Measurements from ENCODE around the gene SEMA4C. TPM values are rescaled to one million over a fixed set of nuclear protein-coding genes. Genes with fewer than 3 reads are reported as not detected.

The SEMA4C gene
- polyA plus RNA-seq, 1 of the 3 experiments (the other 2 are of a cell fraction), result 34.8 TPM

- 71% methylated on average over 22 of the region's 22 CpGs for WGBS (ENCODE audit: low lambda C conversion rate)
- Histone ChIP-seq H2AFZ (ENCODE audit: low read depth) (no peak overlapping the region), H3K27me3 (ENCODE audit: insufficient read depth) (peaks cover 9% of the 10 kb centered on the region; the same call in 1 of the 2 replicates), H3F3A (replicated peaks; ENCODE audit: insufficient read depth) (no peaks in the 10 kb centered on the region), H3K4me1 (ENCODE audit: control insufficient read depth in 1 of 2, insufficient read depth in 2 of 2, low read depth in 1 of 2, low read length in 1 of 2) (peaks cover 0 to 7% of the 10 kb centered on the region in 2 experiments; a peak in 1 of 4 replicates), H3K9me2 (no peaks in the 10 kb centered on the region), H4K20me1 (ENCODE audit: insufficient read depth) (no peaks in the 10 kb centered on the region), H3K27ac (ENCODE audit: low read depth in 2 of 2, low read length in 1 of 2) (no peak overlapping the region), H3K36me3 (replicated peaks in 1 of 2; ENCODE audit: control insufficient read depth in 1 of 2, insufficient read depth in 2 of 2, low read length in 1 of 2) (no peaks in the 10 kb centered on the region), H3K9me3 (no peaks in the 10 kb centered on the region), H3K4me2 (no peak overlapping the region), H3K4me3 (ENCODE audit: low read depth in 2 of 2, low read length in 1 of 2) (no peak overlapping the region), H3K9ac (no peak overlapping the region), H3K79me2 (ENCODE audit: insufficient read depth) (no peaks in the 10 kb centered on the region)
- POLR2A ChIA-PET, result no interaction called here
- DNase-seq, result no peak
- TF ChIP-seq SIN3A (IDR thresholded peaks at IDR 0.05; ENCODE audit: borderline replicate concordance, low read depth, low read length) (no peak), FOXM1 (IDR thresholded peaks at IDR 0.05; ENCODE audit: low read depth) (no peak), JUND (IDR thresholded peaks at IDR 0.05) (no peak), TEAD4 (IDR thresholded peaks at IDR 0.05; ENCODE audit: borderline replicate concordance, insufficient read depth) (no peak), USF1 (IDR thresholded peaks at IDR 0.05; ENCODE audit: borderline replicate concordance, low read depth) (no peak), TAF1 (IDR thresholded peaks at IDR 0.05; ENCODE audit: borderline replicate concordance, low read depth, low read length) (no peak), MAX (IDR thresholded peaks at IDR 0.05; ENCODE audit: low read depth) (no peak), USF2 (IDR thresholded peaks at IDR 0.05; ENCODE audit: borderline replicate concordance, low read depth, low read length) (no peak), EP300 (IDR thresholded peaks at IDR 0.05; ENCODE audit: borderline replicate concordance in 1 of 2, low read depth in 1 of 2, low read length in 1 of 2) (no peak), ELF1 (IDR thresholded peaks at IDR 0.05) (no peak), FOXJ3 (CRISPR knock-in tag; IDR thresholded peaks at IDR 0.05) (no peak), CTCF (IDR thresholded peaks at IDR 0.05) (no peak), IRF3 (IDR thresholded peaks at IDR 0.05; ENCODE audit: low read depth, low read length) (no peak), NFIC (IDR thresholded peaks at IDR 0.05; ENCODE audit: borderline replicate concordance) (no peak), GABPA (IDR thresholded peaks at IDR 0.05; ENCODE audit: low read depth) (no peak)
- CTCF ChIA-PET, result interaction anchor here (1.1 to 2.5 kb wide), 4 partner anchors 14 to 59 kb away, joined by 3 to 13 read pairs (median 7); partner anchors contain the start of gene ANKRD39
Measured at GRCh38 chr2:96916646-96917543, 47.0 kb upstream of the SEMA4C start.

All from SK-N-SH (cell line).